Stomach (tissue), 19 donors: ENCODE measurements around the gene EPHA10. TPM values are rescaled to one million over a fixed set of nuclear protein-coding genes. Genes with fewer than 3 reads are reported as not detected.

Experiments
- DNase-seq, 2 donors: peaks; one replicate each; pipeline versions ENCODE4 v3.0.0 to v3.0.0-alpha.2; 2013 to 2019
- H3K27ac ChIP-seq, 5 donors: fragments of 200-600 bp in 4 of 5; sonication (generic) in 4 of 5; one replicate each; pipeline ENCODE4 v1.5.1; 2013 to 2019; ENCODE audit warnings: mild to moderate bottlenecking in 1 of 5, moderate library complexity in 1 of 5
- H3K27me3 ChIP-seq, 3 donors: fragments of 200-600 bp; sonication (generic); one replicate each; pipeline ENCODE4 v1.5.1; 2017 to 2019; ENCODE audit warnings: mixed run types in 1 of 3
- H3K36me3 ChIP-seq, 4 donors: fragments of 200-600 bp; sonication (generic); 1 replicate in 3 of 4; 2 replicates in 1 of 4; pipeline ENCODE4 v1.5.1; 2016 to 2019
- H3K4me1 ChIP-seq, 4 donors: fragments of 200-600 bp; sonication (generic); one replicate each; pipeline ENCODE4 v1.5.1; 2016 to 2019
- H3K4me3 ChIP-seq, 4 donors: fragments of 200-600 bp; sonication (generic) in 3 of 4; one replicate each; pipeline ENCODE4 v1.5.1; 2016 to 2019; ENCODE audit warnings: mild to moderate bottlenecking in 1 of 4
- H3K9me3 ChIP-seq, 4 donors: fragments of 200-600 bp; sonication (generic); one replicate each; pipeline ENCODE4 v1.5.1; 2016 to 2019
- CTCF ChIP-seq, 7 experiments: fragments of 450-650 bp in 4 of 7; fragments of 200-600 bp in 3 of 7; sonication (generic) in 3 of 7; IDR thresholded peaks; one replicate each; pipeline ENCODE4 v1.5.1; 2016 to 2019; ENCODE audit warnings: antibody characterized with exemption in 7 of 7, control low read depth in 2 of 7, mild to moderate bottlenecking in 1 of 7
- EP300 ChIP-seq: sonication (generic); formaldehyde crosslinking; IDR thresholded peaks from one replicate; pipeline ENCODE4 v1.6.1; 2017; ENCODE audit warnings: antibody characterized with exemption
- POLR2A ChIP-seq, 4 donors: fragments of 450-650 bp; IDR thresholded peaks; one replicate each; pipeline ENCODE4 v1.6.1; 2016; ENCODE audit warnings: antibody characterized with exemption in 4 of 4, control low read depth in 2 of 4, mild to moderate bottlenecking in 1 of 4, moderate library complexity in 1 of 4
- POLR2AphosphoS5 ChIP-seq, 3 donors: sonication (generic); formaldehyde crosslinking; IDR thresholded peaks; one replicate each; pipeline ENCODE4 v1.6.1; 2016; ENCODE audit warnings: antibody characterized with exemption in 3 of 3
- WGBS, 5 donors: extraction: QIAGEN DNeasy Blood & Tissue Kit in 3 of 5; methylation state at CpG; one replicate each; pipeline versions ENCODE4 v1.1.5 to v1.1.7; 2013 to 2018; 5-methylcytosine and 5-hydroxymethylcytosine counted together
- intact Hi-C: fragments of 100-400 bp; cut with DNase I; formaldehyde crosslinking; loops from one replicate; pipeline ENCODE4 v1.15.1; 2023; ENCODE audit warnings: low total_unique reads
- long read RNA-seq, 10 donors: transcript quantifications; one replicate each; lab custom pipeline, GENCODE V29; 2026
- polyA plus RNA-seq, 3 donors: library from polyadenylated mRNA; stranded (reverse); fragments of 200-250 nt; gene quantifications; one replicate each; pipeline ENCODE4 v1.2.3, GENCODE V29; 2013
- total RNA-seq, 5 donors: library from RNA; depleted of rRNA; stranded (reverse); fragments of >200 nt; gene quantifications; one replicate each; pipeline versions ENCODE4 v1.1.0 to v1.2.3, GENCODE V29; 2014 to 2016
- donor health status: healthy with polysubstance abuse.
- donor health status: Bipolar disorder and iron deficiency.
- donor health status: healthy.

The EPHA10 gene
- total RNA-seq, result 100 to 1,000 TPM in 1 of 5 donors, 1 to 10 TPM in 3, not detected in 1; 1.2 to 212 (median 2.3) TPM
- 1 to 10 TPM in 1 of 3 donors, under 1 TPM in 2; 0.18 to 2.1 (median 0.31) TPM for polyA plus RNA-seq
- long read RNA-seq, donor 1, result 0 reads
- long read RNA-seq, donor 2, result 0 reads
- long read RNA-seq, donor 3, result 0 reads
- long read RNA-seq, donor 4, result 0 reads
- long read RNA-seq, donor 5, result 0 reads
- long read RNA-seq, donor 6, result 0 reads
- long read RNA-seq, donor 7, result 0 reads
- long read RNA-seq, donor 8, result 0 reads
- long read RNA-seq, donor 9, result 0 reads
- long read RNA-seq, donor 10, result 0 reads

GRCh38 chr1:37764888-37765441, at the start of gene EPHA10:
Gene EPHA10, minus strand, starts transcription at chr1:37765120. Its CDS starts 54 bp downstream, at chr1:37765066.
- peak in 1 of 2 donors; percentile 59 for DNase-seq
- H3K9me3 ChIP-seq, result peaks cover 0 to 8% (median 0%) of the 10 kb centered on the region in 4 donors
- H3K27me3 ChIP-seq, result peaks cover 28 to 100% (median 62%) of the 10 kb centered on the region in 3 donors
- 5 to 8% (median 7%) methylated on average over 19 to 33 of the region's 33 CpGs for WGBS, 5 donors
- H3K36me3 ChIP-seq, result no peaks in the 10 kb centered on the region
- peaks cover 0 to 11% (median 8%) of the 10 kb centered on the region in 4 donors for H3K4me1 ChIP-seq
- H3K27ac ChIP-seq, result no peak within 1 kb of the TSS
- intact Hi-C loops, result no loop called here
- TF ChIP-seq EP300 (no peak), POLR2AphosphoS5 (IDR thresholded peaks at IDR 0.05) (no peak), POLR2A (IDR thresholded peaks at IDR 0.05) (no peak), CTCF (IDR thresholded peaks at IDR 0.05) (no peak)
- H3K4me3 ChIP-seq, result peak within 1 kb of the TSS in 1 of 4 donors; percentile 13

- H3K9me3 ChIP-seq, result no peaks in the 10 kb centered on the region
- H3K4me1 ChIP-seq, result peaks cover 11 to 39% (median 23%) of the 10 kb centered on the region in 4 donors
- 89 to 93% (median 91%) methylated on average over 7 of the region's 7 CpGs for WGBS, 5 donors
- no peak overlapping the region for H3K4me3 ChIP-seq
- no peak overlapping the region for H3K27ac ChIP-seq
- intact Hi-C loops, result no loop called here
- no peak for TF ChIP-seq POLR2A (IDR thresholded peaks at IDR 0.05)
- no peak for TF ChIP-seq EP300
- TF ChIP-seq CTCF (IDR thresholded peaks at IDR 0.05), result no peak
- DNase-seq, result peak in 1 of 2 donors; percentile 14
- H3K27me3 ChIP-seq, result no peaks in the 10 kb centered on the region
- H3K36me3 ChIP-seq, result peaks cover 15 to 61% (median 50%) of the 10 kb centered on the region in 4 donors
These were observed 49.3 kb upstream of the EPHA10 start for GRCh38 chr1:37814252-37814651.

- no peaks in the 10 kb centered on the region for H3K27me3 ChIP-seq
- H3K36me3 ChIP-seq, result peaks cover 15 to 55% (median 44%) of the 10 kb centered on the region in 4 donors
- WGBS, 5 donors, result 71 to 87% (median 82%) methylated on average over 2 of the region's 2 CpGs
- peaks cover 17 to 46% (median 29%) of the 10 kb centered on the region in 4 donors for H3K4me1 ChIP-seq
- no peaks in the 10 kb centered on the region for H3K9me3 ChIP-seq
- no peak overlapping the region for H3K4me3 ChIP-seq
- no peak for DNase-seq
- TF ChIP-seq POLR2AphosphoS5 (IDR thresholded peaks at IDR 0.05) (no peak), CTCF (IDR thresholded peaks at IDR 0.05) (no peak), EP300 (no peak), POLR2A (IDR thresholded peaks at IDR 0.05) (no peak)
- no peak overlapping the region for H3K27ac ChIP-seq
- intact Hi-C loops, result no loop called here
These were observed 48.7 kb upstream of the EPHA10 start for GRCh38 chr1:37813529-37814145.

- Histone ChIP-seq H3K4me3 (no peak overlapping the region), H3K9me3 (no peaks in the 10 kb centered on the region), H3K36me3 (peaks cover 21 to 38% (median 30%) of the 10 kb centered on the region in 4 donors), H3K27ac (peak overlapping the region in 1 of 5 donors; percentile 10), H3K27me3 (no peaks in the 10 kb centered on the region), H3K4me1 (peaks cover 22 to 46% (median 33%) of the 10 kb centered on the region in 4 donors)
- TF ChIP-seq POLR2AphosphoS5 (IDR thresholded peaks at IDR 0.05) (peak in 1 of 3 donors; percentile 48), POLR2A (IDR thresholded peaks at IDR 0.05) (no peak), EP300 (no peak), CTCF (IDR thresholded peaks at IDR 0.05) (peak in 5 of 7 experiments; percentile 41 to 77 (median 76))
- DNase-seq, result peak; percentile 67 to 90
- intact Hi-C loops, result no loop called here
- WGBS, 5 donors, result 27 to 36% (median 31%) methylated on average over 7 of the region's 7 CpGs
These were observed 46.2 kb upstream of the EPHA10 start for GRCh38 chr1:37811027-37811655.
